Fibroblast of the conjunctiva (primary cell): ENCODE results near the gene GRIPAP1.
"Not testable (repeated sequence)": the region's sequence is repeated elsewhere in the genome, so short reads cannot be mapped to it uniquely, and the experiment has no call there.

Source experiments
- DNase-seq: peaks from one replicate; pipeline ENCODE4 v3.0.0-alpha.2; 2010; ENCODE audit warnings: low read depth

Gene GRIPAP1

DNA sequence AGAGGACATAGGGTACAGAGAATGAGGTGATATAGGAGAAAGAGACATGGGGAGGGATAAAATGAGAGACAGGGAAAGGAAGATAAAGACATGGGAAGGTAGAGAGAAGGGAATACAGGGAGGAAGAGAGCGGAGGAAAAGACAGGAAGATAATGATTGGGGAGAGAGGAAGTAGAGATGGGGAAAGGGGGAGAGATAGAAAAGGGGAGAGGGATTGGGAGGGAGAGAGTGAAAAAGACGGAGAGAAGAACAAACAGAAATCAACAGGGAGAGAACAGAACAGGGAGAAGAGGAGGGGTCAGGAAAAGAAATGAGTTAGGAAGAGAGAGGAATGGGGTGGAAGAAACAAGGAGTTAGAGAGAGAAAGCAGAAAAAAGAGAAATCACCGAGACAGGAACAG lies 4.6 kb downstream of the GRIPAP1 start:
- no peak for DNase-seq

DNA sequence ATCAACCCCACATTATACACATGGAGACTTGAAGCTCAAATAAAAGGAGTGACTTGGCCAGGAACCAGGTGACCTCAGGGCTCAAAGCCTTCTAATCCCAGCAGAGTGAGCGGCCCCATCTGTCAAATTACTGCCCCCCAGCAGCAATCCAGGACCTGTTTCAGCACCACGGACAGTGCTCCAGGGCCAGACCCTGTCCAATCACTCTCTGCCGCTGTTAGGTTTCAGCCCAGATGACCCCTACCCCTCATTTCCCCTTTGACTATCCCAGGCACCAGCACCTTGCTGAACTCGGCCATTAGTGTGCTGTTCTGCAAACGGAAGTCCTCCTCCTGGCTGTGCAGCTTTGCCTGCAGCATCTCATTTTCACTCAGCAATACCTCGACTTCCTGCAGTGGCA lies 5.1 kb downstream of the GRIPAP1 start:
- DNase-seq: no peak

- DNase-seq: no peak
Measured at GRCh38 chrX:48992341-48992740, 9.7 kb downstream of the GRIPAP1 start.

DNA sequence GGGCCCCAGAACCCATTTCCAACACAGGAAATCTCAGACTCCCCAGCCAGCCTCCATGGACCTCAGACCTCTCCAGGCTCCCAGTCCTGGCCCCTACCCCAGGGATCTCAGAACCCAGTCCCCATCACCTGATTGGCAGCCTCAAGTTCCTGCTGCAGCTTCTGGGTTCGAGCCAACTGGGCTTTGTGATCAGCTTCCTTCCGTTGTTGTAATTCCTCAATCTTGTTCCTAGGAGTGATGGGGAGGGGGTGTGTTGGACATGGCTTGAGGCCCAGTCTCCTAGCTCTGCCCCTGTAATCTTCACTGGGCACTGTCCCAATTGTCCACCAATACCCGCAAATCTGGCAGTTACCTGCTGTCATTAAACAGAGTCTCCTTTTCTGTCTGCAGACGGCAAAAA lies 12.6 kb downstream of the GRIPAP1 start:
- DNase-seq: no peak

GRCh38 chrX:48983896-48984295 lies 18.2 kb downstream of the GRIPAP1 start:
- DNase-seq: no peak

DNA sequence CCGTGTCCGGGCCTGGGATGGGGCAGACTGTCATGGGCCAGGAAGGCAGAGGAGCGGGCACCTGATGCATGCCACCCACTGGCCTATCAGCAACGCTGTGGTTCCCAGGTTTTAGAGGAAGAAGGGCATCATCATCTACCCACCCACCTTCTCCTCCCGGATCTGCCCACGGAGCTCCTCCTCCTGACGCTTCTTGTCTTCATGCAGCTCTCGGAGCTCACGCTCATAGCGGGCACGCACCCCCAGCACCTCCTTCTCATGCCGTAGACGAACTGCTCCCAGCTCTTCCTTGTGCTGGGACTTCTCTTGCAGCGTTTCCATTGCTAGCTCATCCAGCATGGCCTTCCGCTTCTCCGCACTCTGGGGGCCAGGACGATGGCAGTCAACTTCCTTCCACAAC lies 19.0 kb downstream of the GRIPAP1 start:
- no peak for DNase-seq

DNA sequence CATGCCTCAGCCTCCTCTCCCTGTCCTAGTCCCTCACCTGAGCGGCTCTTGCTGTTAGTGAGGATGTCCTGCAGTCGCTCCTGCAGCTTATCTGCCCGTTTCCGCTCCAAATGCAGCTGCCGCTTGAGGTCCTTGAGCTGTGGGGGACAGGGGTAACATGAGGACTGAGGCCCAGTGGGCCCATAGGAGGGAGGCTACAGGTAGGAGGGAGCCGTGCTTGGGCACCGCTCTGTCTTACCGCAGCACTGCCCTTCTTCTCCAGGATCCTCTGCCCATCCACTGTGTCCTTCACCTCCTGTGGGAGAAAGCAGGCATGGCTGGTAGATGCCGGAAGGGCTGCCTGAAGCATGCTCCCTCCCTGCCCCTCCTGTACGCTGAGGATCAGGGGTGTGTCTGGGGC lies 20.9 kb downstream of the GRIPAP1 start:
- no peak for DNase-seq

DNA sequence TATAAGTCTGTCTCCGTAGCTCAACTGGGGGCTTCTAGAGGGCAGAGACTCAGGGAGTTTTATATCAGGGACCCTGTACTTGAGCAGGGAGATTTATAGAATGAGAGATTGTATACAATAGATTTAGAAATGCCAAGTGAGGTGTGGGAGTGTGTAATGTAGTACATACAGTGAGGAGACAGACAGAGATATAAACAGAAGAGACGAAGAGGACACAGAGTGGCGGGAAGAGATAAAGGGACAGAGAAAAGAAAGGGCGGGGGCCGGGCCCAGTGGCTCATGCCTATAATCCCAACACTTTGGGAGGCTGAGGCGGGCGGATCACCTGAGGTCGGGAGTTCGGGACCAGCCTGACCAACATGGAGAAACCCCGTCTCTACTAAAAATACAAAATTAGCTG lies 21.7 kb downstream of the GRIPAP1 start:
- DNase-seq: not testable (repeated sequence)

GRCh38 chrX:48978226-48978625 lies 23.8 kb downstream of the GRIPAP1 start:
- DNase-seq: no peak

- DNase-seq: no peak
Measured at GRCh38 chrX:48976086-48976485, 26.0 kb downstream of the GRIPAP1 start.

GRCh38 chrX:48975541-48975940 lies 26.5 kb downstream of the GRIPAP1 start:
- DNase-seq: no peak

GRCh38 chrX:48975041-48975440 lies 27.0 kb downstream of the GRIPAP1 start:
- no peak for DNase-seq

DNA sequence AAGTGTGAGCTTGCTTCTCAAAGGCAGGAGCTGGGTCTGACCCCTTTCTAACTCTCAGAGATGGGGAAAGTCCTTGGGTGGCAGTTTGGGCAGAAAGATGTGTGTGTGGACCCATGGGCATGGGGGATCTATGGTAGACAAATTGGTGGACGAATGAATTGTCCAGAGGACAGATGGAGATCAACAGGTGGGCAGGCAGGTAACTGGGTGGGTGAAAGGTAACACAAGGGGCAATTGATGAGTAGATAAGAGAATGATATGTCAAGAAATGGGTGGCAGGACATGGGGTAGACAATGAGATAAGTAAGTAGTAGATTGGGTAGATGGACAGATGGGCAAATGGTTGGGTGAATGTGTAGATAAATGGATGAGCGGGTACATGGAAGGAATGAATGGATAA lies 27.5 kb downstream of the GRIPAP1 start:
- no peak for DNase-seq

DNA sequence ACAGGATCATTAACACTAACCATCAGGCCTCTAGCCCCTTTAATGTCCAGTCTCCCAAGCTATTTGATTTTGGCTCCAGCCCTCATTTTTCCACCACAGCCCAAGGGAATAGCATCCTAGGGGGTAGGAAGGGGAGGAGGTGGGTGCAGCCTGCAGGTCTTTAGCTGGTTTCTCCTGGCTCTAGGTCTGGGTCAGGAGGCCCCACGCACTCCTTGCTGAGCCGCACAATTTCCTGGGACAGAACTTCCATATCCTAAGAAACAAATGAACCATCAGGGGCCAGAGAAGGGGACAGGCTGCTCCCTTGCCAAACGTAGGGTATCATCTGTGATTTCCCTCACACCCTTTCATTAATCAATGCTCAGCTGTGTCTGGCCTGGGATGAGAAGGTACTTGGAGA lies 28.0 kb downstream of the GRIPAP1 start:
- no peak for DNase-seq

- DNase-seq: peak; percentile 28
Measured at GRCh38 chrX:48972220-48973164, 29.6 kb downstream of the GRIPAP1 start.

- peak; percentile 24 for DNase-seq
Measured at GRCh38 chrX:48971249-48972219, 30.5 kb downstream of the GRIPAP1 start, which contains the start of gene KCND1. TSS of gene KCND1 (minus strand) at chrX:48971844. CDS start at chrX:48970271, 1,573 bp downstream.

GRCh38 chrX:48969471-48969870 lies 32.6 kb downstream of the GRIPAP1 start:
- no peak for DNase-seq

DNA sequence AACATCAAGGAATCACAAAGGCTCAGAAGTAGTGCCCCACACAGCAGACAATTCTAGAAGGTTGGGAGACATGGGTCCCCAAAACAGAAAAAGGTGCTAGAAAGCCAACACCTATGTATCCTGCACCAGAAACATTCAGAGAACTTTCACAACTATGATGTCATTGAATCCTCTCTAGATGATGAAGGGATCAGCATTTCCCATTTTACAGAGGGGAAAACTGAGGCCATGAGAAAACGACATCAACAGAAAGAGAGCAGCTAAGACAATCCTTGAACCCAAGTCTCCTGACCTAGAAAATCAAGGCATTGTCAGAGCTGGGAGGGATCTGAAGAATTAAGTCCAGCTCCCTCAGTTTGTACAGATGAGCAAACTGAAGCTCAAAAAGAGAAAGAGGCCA lies 33.7 kb downstream of the GRIPAP1 start:
- no peak for DNase-seq

DNA sequence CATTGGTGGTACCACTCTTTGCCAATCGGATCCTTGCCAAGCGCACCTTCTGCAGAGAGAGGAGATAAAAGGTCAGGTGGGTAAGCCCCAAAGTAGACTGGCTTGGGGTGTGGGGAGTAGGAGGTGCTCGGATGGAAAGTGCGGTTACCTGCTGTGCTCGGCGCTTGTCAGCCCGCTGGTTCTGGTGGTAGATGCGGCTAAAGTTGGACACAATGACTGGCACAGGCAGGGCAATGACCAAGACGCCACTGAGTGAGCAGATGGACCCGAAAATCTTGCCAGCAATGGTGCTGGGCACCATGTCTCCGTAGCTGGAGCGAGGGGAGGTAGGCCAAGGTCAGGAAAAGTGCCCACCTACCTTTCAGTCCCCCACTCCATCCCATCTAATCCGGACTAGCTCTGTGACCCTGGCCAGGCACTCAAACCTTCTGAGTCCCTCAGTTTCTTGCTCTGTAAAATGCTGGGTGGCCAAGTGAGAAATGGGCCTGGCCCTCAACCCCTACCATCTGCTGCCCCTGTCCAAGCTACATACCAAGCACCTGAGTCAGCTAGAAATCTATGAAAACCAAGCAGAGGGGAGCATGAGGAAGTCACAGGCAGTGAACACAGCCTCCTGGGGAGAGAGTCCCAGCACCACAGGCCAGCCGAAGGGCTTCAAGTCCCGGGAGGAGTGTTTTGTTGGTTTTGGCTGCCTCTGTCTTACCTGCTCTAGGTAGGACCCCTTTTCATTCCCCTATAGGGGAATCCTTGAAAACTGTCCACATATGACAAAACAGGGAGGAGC lies 35.1 kb downstream of the GRIPAP1 start:
- no peak for DNase-seq

- no peak for DNase-seq
Measured at GRCh38 chrX:48965959-48966358, 36.1 kb downstream of the GRIPAP1 start.

DNA sequence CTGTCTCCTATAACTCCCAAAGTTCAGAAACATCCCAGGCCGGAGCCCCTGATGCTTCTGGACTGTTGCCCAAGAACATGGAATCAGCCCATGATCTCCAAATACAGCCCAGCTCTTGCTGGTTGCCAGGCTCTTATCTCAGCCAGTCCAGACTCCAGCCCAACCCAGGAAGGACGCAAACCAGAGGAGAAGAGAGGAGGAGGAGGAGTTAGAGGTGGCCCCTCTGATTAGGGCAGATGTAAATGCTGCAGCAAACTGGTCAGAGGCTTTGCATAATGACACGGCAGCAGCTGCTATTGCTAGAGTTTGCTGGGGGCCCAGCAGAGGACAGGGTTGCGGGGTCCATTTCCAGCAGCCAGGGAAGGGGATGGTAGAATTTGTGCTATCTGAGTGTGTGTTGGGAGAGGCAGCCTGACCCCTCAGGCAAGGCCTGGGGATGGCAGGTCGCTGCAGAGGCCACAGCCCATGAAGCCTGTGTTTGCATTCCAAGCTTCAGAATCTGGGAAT lies 40.4 kb downstream of the GRIPAP1 start:
- no peak for DNase-seq

- no peak for DNase-seq
Measured at GRCh38 chrX:48960291-48960690, 41.8 kb downstream of the GRIPAP1 start.
